Femur (tissue), 1 donor: Measurements from ENCODE around the gene HIPK3.
"Not testable (repeated sequence)": the region's sequence is repeated elsewhere in the genome, so short reads cannot be mapped to it uniquely, and the experiment has no call there.

Experiments
- DNase-seq: peaks from one replicate; pipeline ENCODE4 v3.0.0-alpha.2; 2017

The HIPK3 gene

DNA sequence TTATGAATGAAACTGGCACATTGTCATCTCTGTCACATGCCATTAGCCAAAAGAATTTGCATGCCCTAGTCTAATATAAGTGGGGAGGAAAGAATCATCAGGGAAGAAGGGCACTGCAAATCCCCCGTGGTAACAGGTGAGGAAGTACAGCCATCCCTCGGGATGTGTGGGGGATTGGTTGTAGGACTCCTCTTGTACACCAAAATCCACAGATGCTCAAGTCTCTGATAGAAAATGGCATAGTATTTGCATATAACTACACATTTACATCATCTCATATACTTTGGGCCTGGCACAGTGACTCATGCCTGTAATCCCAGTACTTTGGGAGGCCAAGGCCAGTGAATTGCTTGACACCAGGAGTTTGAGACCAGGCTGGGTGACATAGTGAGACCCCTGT is 109.7 kb downstream of the HIPK3 start:
- DNase-seq = no peak

DNA sequence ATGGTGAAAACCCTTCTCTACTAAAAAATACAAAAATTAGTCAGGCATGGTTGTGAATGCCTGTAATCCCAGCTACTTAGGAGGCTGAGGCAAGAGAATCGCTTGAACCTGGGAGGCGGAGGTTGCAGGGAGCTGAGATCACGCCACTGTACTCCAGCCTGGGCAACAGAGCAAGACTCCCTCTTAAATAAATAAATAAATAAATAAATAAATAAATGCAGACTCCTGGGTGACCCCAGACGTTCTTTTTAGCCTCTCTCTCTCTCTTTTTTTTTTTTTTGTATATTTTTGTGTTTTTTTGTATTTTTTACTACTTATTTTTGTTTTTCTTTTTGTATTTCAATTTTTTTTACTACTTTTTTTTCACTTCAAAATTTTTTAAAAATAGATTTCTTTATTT is 111.3 kb downstream of the HIPK3 start:
- not testable (repeated sequence) for DNase-seq

- DNase-seq = no peak
Measured at GRCh38 chr11:33368931-33369330, 111.8 kb downstream of the HIPK3 start.

DNA sequence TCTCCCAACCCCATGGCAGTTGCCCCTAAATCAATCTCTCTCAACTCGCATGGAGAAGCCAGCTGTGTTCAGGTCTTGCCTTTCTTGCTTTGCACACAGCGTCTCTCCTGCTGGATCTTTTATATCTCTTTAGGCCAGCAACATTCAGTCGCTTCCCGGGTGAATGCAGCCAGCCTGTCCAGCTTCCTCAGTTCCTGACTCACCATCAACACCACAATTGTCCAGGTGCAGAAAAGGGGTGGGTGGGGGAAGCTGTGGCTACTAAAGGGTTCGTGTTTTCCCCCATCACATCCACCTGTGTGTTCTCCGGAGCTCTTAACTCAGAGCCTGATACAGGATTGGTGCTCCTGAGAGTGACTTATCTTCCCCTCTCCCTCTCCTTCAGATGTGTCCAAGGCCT is 116.5 kb downstream of the HIPK3 start:
- DNase-seq = no peak

GRCh38 chr11:33375236-33375635 is 118.1 kb downstream of the HIPK3 start:
- no peak for DNase-seq

- DNase-seq = no peak
Measured at GRCh38 chr11:33375688-33376311, 118.6 kb downstream of the HIPK3 start, which contains the start of gene KIAA1549L. Gene KIAA1549L, plus strand, starts transcription at chr11:33376108.

DNA sequence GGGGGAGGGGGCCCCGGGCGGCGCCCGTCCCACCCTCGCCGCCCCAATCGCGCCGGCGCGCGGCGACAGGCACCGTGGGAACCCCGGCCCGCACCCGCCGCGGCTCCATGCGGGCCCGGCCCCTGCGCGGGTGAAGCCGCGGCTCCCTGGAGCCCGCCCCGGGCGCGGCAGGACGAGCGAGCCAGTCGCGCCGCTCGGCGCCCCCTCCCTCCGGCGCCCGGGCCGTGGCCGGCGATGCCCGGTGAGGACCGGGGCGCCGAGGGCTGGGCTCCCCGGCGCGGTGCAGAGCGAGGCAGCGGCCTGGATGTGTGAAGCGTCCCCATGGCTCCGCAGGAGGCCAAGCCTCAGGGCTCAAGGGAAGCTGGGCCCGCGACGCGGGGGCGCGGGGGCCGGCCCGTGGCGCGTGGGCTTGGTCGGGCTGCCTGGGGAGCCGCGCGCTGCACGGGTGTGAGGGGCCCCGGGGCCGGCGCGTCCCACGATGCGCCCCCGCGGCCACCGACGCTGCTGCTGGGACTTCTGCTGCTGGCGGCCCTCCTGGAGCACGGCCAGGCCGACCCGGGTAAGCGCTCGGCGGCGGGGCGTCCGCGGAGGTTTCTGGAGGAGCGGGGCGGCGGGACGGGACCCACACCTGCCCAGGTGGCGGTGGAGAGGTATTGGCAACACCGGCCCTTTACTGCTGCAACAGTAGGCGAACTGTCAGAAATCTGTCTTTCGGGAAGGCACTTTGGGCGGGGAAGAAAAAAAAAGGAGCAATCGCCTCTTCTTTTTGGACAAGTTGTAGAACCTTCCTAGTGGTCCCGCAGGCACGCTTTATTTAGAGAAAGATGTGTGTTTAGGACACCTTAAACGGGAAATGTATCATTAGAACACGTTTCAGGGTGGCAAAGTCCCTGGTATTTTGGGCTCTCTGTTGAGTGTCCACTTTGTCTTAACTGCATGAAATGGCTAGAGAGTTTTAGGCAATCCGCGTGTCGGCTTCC is 119.4 kb downstream of the HIPK3 start:
- peak; percentile 31 for DNase-seq

DNA sequence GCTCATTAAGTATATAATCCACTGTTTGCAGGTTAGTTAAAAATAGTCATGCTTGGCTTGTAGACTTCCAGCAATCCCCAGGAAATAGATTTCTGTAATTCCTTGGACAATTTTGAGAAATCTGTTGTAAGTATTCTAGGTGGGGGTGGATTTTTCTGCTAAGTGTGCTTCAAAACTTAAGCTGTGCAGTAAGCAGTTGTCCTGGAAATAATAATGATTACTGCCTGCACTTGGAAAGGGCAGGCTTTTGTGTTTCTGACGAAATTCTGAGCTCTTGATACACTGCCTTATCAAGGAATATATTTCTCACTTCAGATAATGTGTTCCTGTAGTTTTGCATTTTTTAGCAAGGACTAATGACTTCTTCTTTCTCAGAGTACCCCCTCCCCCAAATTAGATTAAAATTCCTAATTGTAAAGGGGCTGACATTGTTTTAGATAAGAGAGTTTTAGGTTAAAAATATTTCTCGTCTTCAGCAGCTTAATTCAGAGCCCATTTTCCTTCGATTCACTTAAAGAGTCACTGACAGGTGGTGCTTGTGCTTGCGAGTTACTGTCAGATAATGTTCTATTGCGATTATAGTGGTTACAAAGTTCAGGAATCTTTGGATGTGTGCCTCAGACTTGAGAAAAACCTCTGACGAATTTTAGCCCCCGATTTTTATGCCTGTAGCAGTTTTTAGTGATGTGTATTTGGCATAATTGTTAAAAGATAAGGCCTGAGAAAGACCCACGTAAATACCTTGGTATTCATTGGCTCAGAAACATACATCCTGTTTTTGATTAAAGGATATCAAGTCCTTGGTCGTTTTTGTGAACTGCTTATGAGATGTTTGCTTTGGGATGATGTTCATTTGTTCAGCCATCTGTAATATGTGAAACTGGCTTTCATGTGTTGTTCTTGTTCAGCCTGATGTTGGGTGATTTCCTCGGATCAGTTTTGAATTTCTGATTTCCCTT is 120.5 kb downstream of the HIPK3 start:
- DNase-seq = no peak

- no peak for DNase-seq
Measured at GRCh38 chr11:33379947-33380346, 122.8 kb downstream of the HIPK3 start.

- DNase-seq = no peak
Measured at GRCh38 chr11:33383075-33383919, 126.1 kb downstream of the HIPK3 start.

DNA sequence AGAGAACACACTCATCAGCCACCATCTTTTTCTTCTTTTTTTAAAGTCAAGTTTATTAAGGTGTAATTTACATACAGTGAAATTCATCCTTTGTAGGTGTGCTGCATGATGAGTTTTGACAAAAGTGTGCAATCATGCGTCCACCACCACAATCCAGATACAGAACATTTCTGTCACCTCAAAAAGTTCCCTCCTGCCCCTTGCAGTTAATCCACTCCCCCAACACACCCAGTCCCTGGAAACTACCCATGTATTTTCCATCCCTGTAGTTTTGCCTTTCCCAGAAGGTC is 126.7 kb downstream of the HIPK3 start:
- no peak for DNase-seq

DNA sequence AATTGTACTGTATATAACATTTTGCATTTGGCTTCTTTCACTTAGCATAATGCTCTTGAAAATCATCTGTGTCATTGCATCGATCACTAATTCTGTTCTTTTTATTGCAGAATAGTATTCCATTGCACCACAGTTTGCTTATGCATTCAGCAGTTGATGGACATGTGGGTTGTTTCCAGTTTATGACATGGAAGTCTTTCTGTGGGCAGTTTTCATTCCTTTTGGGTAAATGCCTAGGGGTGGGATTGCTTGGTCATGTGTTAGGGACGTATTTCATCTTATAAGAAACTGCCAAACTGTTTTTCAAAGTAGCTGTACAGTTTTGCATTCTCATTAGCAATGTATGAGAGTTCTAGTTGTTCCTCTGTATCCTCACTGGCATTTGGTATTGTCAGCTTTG is 127.0 kb downstream of the HIPK3 start:
- DNase-seq = no peak

DNA sequence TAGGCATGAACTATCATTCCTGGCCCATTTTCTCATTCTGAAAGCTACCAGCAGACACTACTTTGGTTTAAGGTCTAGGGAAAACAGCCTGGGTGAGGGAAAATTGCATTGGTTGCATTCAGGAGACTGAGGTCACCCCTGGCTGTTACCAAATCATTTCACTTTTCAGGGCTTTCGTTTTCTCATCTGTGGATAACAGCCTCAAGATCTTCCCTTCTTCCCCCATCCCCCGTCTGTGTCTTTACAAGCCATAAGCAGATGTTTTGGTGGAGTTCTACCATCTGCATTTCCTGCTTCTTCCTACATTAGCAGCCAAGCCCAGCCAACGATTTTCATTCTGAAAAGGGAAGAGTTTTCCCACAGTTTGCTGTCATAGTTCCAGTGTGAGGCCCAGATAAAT is 130.4 kb downstream of the HIPK3 start:
- no peak for DNase-seq

DNA sequence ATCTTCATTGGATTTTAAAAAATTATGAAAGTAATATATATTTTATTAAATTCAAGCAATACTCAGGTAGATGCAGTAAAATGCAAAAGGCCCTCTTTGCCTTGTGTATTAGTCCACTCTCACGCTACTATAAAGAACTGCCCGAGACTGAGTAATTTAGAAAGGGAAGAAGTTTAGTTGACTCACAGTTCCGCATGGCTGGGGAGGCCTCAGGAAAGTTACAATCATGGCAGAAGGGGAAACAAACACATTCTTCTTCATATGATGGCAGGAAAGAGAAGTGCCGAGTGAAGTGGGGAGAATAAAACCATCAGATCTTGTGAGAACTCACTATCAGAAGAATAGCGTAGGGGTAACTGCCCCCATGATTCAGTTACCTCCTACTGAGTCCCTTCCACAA is 130.8 kb downstream of the HIPK3 start:
- DNase-seq = no peak

DNA sequence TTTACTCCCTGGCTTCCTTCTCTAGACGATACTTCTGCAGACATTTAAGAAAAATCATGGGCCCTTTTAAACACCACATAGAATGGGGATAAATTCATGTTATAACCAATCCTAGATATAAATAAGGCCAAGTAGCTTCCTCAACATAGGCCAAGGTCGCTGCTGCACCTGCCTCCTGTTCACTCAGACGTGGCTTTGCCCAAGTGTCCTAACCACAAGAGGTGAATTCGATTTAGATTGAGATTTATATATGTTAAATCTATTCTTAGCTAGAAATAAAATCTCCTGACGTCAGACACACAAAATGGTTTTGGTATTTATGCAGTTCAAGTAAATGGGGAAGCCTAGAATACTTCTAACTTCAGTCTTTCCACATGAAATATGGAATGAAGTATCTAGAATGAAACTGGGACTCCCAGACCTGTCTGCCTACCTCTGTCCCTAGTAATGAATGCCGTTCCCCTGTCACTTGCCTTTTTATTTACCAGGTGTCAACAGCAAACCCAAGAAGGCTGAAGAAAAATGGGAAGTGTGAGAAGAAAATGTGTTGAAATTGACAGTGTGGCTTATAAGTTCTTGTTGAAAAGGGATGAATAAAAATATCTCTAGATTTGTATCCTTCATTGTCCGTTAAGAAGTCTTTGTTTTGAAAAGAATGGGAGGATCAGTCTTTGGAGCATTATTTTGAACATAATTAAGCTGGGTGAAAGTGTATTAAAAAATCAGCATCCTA is 131.8 kb downstream of the HIPK3 start:
- no peak for DNase-seq

- no peak for DNase-seq
Measured at GRCh38 chr11:33389635-33390034, 132.5 kb downstream of the HIPK3 start.

DNA sequence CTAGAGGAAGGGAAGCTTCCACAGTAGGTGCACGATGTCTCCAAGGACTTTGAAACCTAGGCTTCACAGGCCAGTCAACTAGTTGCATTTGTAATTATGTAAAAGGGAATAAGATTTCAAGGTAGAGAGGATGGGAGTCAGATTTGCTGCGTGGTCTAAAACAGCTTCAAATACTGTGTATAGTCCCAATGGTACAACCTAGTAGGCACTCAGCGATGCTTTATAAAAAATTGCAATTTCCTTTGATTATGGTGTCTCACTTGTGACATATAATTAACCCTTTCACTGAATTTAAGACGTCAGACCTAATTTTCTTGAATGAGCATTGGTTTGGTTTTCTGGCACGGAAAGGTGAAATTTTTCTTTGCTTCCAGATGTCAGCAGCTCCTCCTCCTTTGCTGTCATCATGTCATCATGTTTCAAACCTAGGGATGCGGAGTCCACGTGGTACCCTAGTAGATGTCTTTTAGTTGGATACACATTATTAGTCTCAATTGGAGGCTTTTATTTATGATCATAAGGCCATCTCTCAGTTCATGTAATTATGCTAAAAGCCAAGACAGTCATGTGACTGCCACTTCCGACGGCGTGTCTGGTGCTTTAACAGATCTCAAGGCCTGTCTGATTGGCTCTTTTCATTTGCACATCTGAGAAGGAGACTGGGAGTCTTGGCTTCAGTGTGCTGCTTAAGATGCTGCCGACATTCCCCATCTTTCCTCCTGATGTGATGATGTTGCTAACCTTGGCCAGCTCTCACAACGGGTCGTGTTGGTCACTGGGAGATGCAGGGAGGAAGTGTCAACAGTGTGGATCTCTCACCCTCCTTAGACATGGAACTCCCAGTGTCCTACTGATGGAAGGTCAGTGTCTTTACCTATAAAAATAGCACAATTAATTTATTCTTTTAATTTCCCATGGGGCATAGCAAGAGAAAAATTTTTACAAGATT is 134.0 kb downstream of the HIPK3 start:
- no peak for DNase-seq

GRCh38 chr11:33391893-33392251 is 134.7 kb downstream of the HIPK3 start:
- DNase-seq = no peak

GRCh38 chr11:33394431-33395109 is 137.4 kb downstream of the HIPK3 start:
- no peak for DNase-seq

GRCh38 chr11:33396361-33396760 is 139.2 kb downstream of the HIPK3 start:
- DNase-seq = no peak
